ENCODE measurements around the gene AMH.

AMH gene

GRCh38 chr19:2249880-2250765, 1.0 kb downstream of the AMH start:
- DNase-seq (ENCODE audit: low read depth in 2 of 2): no peak

DNA sequence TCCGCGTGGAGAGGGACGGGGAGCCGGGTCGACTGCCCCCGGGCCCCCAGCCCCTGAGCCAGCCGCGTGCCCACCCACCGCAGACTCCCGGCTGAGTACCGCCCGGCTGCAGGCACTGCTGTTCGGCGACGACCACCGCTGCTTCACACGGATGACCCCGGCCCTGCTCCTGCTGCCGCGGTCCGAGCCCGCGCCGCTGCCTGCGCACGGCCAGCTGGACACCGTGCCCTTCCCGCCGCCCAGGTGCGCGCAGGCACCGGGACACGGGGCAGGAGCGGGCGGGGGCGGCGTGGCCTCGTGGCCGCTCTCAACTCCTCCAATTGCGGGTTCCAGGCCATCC, 1.6 kb downstream of the AMH start:
- no peak for DNase-seq (ENCODE audit: low read depth in 2 of 2)

GRCh38 chr19:2251106-2252054, 2.3 kb downstream of the AMH start:
- DNase-seq (ENCODE audit: low read depth in 2 of 2): no peak

DNA sequence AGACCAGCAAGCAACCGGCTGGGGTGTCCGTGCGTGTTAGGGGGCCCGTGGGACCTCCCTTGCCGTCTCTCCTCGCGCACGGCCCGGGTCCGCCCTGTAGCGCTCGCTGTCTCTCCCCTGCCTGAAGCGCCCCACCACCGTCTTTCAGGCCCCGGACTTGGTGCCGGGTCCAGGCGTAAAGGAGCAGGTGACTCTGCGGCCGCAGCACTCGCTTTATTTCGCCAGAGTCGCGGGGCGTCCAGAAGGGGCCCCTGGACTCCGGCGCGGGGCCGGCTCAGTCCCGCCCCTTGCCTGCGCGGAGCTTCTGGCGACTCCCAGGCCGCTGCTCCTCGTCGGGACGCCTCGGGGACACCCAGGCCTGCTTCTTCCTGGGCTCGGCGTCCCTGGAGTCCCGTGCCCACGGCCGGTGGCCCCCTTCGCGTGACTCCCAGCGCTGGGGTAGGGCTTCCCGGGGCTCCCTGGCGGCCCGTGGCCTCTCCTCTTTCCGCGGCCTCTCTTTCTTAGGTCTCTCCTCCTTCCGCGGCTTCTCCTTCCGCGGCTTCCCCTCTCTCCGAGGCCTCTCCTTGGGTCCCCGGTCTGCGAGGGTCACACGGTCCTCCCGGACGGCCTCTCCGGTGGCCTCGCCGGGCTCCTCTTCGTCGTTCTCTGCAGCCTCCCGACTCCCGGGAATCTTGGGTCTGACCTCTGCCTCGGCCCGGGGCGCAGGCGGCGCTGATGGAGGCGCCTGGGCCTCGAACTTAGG, 3.1 kb downstream of the AMH start:
- no peak for DNase-seq (ENCODE audit: low read depth in 2 of 2)

- DNase-seq (ENCODE audit: low read depth in 2 of 2): no peak
Measured at GRCh38 chr19:2252797-2253105, 3.6 kb downstream of the AMH start.

- no peak for DNase-seq (ENCODE audit: low read depth in 2 of 2)
Measured at GRCh38 chr19:2253106-2254063, 4.3 kb downstream of the AMH start.

- no peak for DNase-seq (ENCODE audit: low read depth in 2 of 2)
Measured at GRCh38 chr19:2254064-2254872, 5.1 kb downstream of the AMH start.

DNA sequence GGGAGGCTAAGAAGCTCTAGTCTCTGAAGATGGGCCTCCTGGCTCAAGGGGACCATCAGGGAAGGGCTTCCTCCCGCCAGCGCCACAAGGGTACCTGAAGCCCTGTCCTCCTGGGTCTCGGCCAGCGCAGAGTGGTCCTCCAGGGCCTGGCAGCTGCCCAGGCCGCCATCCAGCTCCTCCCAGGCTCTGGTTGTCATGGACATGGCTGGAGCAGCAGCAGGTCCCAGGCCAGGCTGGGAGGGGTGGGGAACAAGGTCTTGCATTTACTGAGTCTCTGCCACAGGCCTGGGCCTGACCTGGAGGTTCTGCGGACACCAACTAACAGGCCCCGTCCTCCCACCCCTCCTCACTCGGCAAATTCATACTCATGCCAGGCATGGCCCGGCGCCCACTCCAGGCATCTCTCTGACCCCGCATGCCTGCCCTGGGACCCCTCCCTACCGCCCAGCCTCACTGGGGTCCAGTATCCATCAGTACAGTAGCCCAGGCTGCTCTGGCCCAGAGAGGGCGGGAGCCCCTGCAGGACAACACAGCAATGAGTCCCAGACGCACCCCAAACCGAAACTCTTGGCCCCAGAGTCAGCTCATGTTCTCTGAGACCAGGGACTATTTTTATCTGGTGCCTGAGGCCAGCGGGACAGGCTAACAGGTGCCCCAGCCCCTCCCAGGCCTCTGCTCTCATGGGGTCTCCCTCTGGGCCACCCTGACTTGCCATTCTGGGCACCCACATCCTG, 6.2 kb downstream of the AMH start:
- no peak for DNase-seq (ENCODE audit: low read depth in 2 of 2)

DNA sequence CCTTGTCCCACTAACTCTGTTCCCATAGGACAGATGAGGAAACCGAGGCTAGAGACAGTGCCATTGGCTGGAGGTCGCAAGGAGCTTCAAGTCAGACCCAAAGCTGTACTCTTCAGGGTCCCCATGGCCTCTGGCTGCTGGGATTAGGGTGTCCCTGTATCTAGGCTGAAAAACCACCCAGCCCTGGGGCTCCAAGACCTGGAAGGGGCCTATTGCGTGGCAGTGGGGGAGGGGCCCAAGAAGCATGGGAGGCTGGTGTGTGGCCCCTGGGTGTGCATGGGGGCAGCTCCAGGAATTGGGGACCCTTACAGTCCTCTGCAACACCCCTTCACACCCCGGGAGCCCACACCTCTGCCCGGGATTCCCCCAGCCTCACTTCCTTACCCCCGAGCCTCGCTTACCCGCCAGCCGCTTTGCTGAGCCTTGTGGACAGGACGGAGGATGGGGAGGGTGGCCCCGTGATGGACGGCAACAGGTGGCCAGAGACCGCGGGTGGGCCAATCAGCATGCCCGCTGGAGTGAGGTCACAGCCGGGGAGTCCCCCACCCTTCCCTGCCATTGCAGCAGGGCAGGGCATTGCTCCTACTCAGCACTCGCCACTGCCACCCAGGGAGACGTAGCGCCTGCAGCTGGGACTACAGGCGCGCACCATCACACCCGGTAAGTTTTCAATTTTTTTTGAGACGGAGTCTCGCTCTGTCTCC, 7.0 kb downstream of the AMH start, which contains the start of gene JSRP1:
TSS of gene JSRP1 (minus strand) at position 436 of the 704 bp plus-strand sequence. CDS start 1,103 bp downstream, outside the sequence.
- DNase-seq (ENCODE audit: low read depth in 2 of 2): no peak

- DNase-seq (ENCODE audit: low read depth in 2 of 2): no peak
Measured at GRCh38 chr19:2259336-2259735, 10.2 kb downstream of the AMH start.

DNA sequence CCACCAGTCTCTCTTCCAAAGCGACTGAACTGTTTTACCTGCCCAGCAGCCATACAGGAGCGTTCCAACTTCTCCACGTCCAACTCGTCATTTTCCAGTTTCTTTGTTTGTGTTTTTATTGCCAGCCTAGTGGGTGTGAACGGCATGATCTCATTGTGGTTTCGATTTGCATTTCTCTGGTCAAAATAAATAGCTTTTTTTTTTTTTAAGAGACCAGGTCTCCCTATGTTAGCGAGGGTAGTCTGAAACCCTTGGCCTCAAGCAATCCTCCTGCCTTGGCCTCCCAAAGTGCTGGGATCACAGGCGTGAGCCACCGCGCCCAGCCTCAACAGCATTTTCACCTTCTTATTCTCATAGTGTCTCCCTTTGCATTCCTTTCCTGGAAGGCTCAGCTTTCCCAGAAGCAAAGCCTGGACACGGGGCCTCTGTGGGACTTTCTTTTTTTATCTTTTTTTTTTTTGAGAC, 11.2 kb downstream of the AMH start:
- DNase-seq (ENCODE audit: low read depth in 2 of 2): no peak

DNA sequence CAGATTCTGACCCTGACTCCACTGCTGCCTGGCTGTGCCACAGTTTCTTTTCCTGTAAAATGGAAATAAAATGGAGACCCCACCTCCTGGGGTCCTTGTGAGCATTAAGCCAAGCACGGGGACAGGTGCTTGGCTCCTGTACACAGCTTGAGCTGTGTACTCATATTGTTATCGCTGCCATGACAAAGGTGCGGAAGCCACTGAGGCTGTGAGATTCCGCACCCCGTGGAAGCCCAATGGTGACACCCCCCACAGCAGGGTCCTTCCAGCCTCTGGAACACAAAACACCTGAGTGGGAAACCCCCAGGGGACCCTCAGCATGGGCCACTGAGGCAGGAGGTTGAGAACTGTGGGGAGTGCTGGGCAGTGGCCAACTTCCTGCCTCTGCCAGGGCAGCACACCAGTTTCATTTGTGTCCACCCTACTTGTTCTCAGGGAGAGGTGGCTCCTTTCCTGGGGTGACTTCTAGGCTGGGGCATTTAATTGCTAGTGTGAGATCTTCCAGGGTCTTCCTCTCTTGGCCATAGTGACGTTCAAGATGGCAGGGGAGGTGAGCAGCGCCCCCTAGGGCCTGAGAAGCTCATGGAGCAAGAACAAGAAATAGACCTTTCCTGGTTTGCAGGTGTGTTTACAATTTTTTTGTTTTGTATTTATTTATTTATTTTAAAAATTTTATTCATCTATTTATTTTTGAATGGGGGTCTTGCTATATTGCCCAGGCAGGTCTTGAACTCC, 12.5 kb downstream of the AMH start:
- DNase-seq (ENCODE audit: low read depth in 2 of 2): no peak

DNA sequence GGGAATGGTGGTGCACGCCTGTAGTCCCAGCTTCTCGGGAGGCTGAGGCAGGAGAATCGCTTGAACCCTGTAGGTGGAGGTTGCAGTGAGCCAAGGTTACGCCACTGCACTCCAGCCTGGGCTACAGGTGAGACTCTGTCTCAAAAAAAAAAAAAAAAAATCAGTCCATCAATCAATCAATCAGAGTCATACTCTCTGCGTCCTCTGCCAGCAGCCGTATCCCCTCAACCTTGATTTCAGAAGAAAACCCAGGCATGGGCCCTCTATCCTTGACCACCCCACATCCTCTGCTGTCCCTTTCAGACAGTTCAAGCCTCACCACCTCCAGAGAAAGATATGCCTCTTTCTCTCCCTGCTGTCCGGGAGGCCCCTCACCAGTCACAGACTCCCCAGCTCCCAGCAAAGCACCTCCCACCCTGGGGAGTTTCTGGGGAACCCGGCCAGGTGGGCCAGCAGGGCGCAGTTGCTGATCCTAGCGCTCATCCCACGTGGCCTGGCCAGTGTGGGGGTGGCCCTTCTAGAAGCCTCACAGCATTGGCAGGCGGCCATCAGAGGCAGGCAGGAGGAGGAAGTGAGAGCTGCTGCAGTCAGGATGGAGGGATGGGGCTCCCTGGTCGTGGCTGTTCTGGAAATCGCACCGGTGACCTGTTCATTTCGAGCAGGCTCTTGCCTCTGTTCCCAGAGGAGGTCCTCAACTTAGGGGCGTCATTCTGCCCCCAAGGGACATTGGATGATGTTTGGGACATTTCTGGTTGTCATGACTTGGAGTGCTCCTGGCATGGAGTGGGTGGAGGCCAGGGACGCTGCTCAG, 17.3 kb downstream of the AMH start:
- no peak for DNase-seq (ENCODE audit: low read depth in 2 of 2)

DNA sequence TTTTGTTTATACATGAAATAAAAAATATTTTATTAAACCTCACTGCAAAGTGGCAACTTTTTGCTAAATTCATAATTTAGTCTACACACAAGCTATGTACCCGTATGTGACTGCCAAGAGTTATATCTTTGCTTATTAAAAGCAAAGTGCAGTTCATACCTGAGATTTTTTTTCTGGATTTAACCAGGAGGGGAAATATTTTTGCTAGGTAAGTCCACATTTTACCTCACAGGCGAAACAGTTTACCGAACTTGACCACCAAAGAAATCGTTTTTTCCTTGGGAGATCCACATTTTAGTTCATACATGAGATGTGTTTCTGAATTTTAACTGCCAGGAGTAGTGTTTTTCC, 19.3 kb downstream of the AMH start:
- no peak for DNase-seq (ENCODE audit: low read depth in 2 of 2)

DNA sequence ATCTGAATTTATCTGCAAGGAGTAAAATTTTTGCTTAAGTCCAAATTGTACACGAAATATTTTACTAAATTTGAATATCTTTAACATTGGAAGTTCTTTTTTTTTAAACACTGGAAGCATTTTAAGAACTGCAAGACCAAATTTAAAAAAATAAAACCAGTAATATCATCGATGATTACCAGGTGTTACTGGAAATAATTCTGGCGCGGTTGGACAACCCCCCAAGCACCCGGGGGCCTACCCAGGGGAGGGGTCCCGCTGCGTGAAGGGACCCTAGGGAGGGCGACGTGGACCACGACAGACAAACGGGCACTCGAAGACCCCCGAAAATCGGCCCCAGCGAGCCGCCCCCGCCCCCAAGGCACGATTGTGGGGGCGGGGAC, 19.7 kb downstream of the AMH start:
- DNase-seq (ENCODE audit: low read depth in 2 of 2): no peak

GRCh38 chr19:2269244-2270156, 20.4 kb downstream of the AMH start:
- peak; percentile 96 to 98 for DNase-seq (ENCODE audit: low read depth in 2 of 2)
